AG04449 (cell line): ENCODE data around the gene MAD1L1.
A peak's percentile ranks its signal among the peaks of the same experiment; 100 is the strongest.

Experiments used
- CTCF ChIA-PET: fragments of 350-600 bp; formaldehyde crosslinking; extraction: SDS; loops from one replicate; lab custom pipeline; 2021; ENCODE audit warnings: antibody characterized with exemption; lab: Yijun Ruan, JAX
- POLR2A ChIA-PET: fragments of 400-600, 350-600 bp; formaldehyde crosslinking; extraction: SDS; loops from one replicate; lab custom pipeline; 2020; ENCODE audit warnings: antibody characterized with exemption, inconsistent platforms; lab: Yijun Ruan, JAX
- DNase-seq: peaks from one replicate; pipeline ENCODE4 v3.0.0-alpha.2; 2010; ENCODE audit warnings: low read depth, low spot score
- H3K4me3 ChIP-seq: 2 replicates; pipeline ENCODE4 v1.5.1; 2011; ENCODE audit warnings: low read depth, mild to moderate bottlenecking, control low read depth, low read length
- CTCF ChIP-seq: IDR thresholded peaks from one replicate; pipeline ENCODE4 v1.5.1; 2011; ENCODE audit warnings: mild to moderate bottlenecking, moderate library complexity, low read length, control low read depth, inconsistent platforms; ENCODE audit not compliant: insufficient read depth; ENCODE audit errors: missing control alignments

The MAD1L1 gene

GRCh38 chr7:1802899-1803298 lies 429.8 kb downstream of the MAD1L1 start:
- ChIA-PET POLR2A (no interaction called here), CTCF (no interaction called here)
- H3K4me3 ChIP-seq, result no peak overlapping the region
- DNase-seq, result no peak
- TF ChIP-seq CTCF, result no peak

GRCh38 chr7:1800902-1801301 lies 431.8 kb downstream of the MAD1L1 start:
- no peak for TF ChIP-seq CTCF
- no peak for DNase-seq
- no peak overlapping the region for H3K4me3 ChIP-seq
- CTCF ChIA-PET, result interaction anchor here (1.3 kb wide), 2 partner anchors 12 to 17 kb away, joined by 3 read pairs; no protein-coding TSS in a partner anchor
- POLR2A ChIA-PET, result no interaction called here

- DNase-seq, result no peak
- TF ChIP-seq CTCF, result no peak
- ChIA-PET CTCF (interaction anchor here (0.9 kb wide), 1 partner anchor 90 kb away, joined by 3 read pairs; no protein-coding TSS in a partner anchor), POLR2A (no interaction called here)
- H3K4me3 ChIP-seq, result no peak overlapping the region
Observed at GRCh38 chr7:1798191-1798590, 434.6 kb downstream of the MAD1L1 start.

- POLR2A ChIA-PET, result no interaction called here
- H3K4me3 ChIP-seq, result no peak overlapping the region
- DNase-seq, result no peak
- peak; percentile 3 for TF ChIP-seq CTCF
- CTCF ChIA-PET, result interaction anchor here (1.0 to 1.8 kb wide), 3 partner anchors 310 to 553 kb away, joined by 4 to 5 read pairs (median 5); no protein-coding TSS in a partner anchor
Observed at GRCh38 chr7:1794888-1795542, 437.7 kb downstream of the MAD1L1 start.

GRCh38 chr7:1787681-1788235 lies 445.0 kb downstream of the MAD1L1 start:
- H3K4me3 ChIP-seq, result no peak overlapping the region
- no peak for TF ChIP-seq CTCF
- DNase-seq, result no peak
- POLR2A ChIA-PET, result no interaction called here
- CTCF ChIA-PET, result no interaction called here

- ChIA-PET POLR2A (no interaction called here), CTCF (no interaction called here)
- no peak overlapping the region for H3K4me3 ChIP-seq
- no peak for TF ChIP-seq CTCF
- DNase-seq, result no peak
Observed at GRCh38 chr7:1787241-1787640, 445.5 kb downstream of the MAD1L1 start.
